Stimulated activated CD4-positive, alpha-beta T cell treated with anti-CD3 and anti-CD28 coated beads, Interleukin-1b, Interleukin-23, amount 100 ng/mL, for 1 hour (primary cell): ENCODE data around the gene PTBP2.
"Not testable (repeated sequence)": the region's sequence is repeated elsewhere in the genome, so short reads cannot be mapped to it uniquely, and the experiment has no call there.

Experiments used
- DNase-seq, 2 donors: peaks; one replicate each; pipeline ENCODE4 v3.0.0-alpha.2; 2020; ENCODE audit warnings: low read depth in 2 of 2

PTBP2 gene

GRCh38 chr1:96730574-96731298 lies 9.2 kb downstream of the PTBP2 start:
- DNase-seq: no peak

GRCh38 chr1:96741335-96741734 lies 19.8 kb downstream of the PTBP2 start:
- DNase-seq: no peak

GRCh38 chr1:96746440-96747420 lies 25.1 kb downstream of the PTBP2 start:
- no peak for DNase-seq

GRCh38 chr1:96747565-96747964 lies 26.0 kb downstream of the PTBP2 start:
- no peak for DNase-seq

GRCh38 chr1:96748078-96748477 lies 26.5 kb downstream of the PTBP2 start:
- no peak for DNase-seq

- DNase-seq: no peak
Measured at GRCh38 chr1:96749618-96750017, 28.0 kb downstream of the PTBP2 start.

GRCh38 chr1:96752394-96752793 lies 30.8 kb downstream of the PTBP2 start:
- no peak for DNase-seq

GRCh38 chr1:96756789-96757188 lies 35.2 kb downstream of the PTBP2 start:
- DNase-seq: no peak

- not testable (repeated sequence) for DNase-seq
Measured at GRCh38 chr1:96762586-96762985, 41.0 kb downstream of the PTBP2 start.

GRCh38 chr1:96763514-96763913 lies 41.9 kb downstream of the PTBP2 start:
- DNase-seq: no peak

- DNase-seq: no peak
Measured at GRCh38 chr1:96764469-96764868, 42.9 kb downstream of the PTBP2 start.

GRCh38 chr1:96771847-96772246 lies 50.3 kb downstream of the PTBP2 start:
- no peak for DNase-seq

GRCh38 chr1:96772349-96772748 lies 50.8 kb downstream of the PTBP2 start:
- DNase-seq: no peak

GRCh38 chr1:96772972-96773371 lies 51.4 kb downstream of the PTBP2 start:
- no peak for DNase-seq

- no peak for DNase-seq
Measured at GRCh38 chr1:96782206-96782605, 60.6 kb downstream of the PTBP2 start.

- DNase-seq: no peak
Measured at GRCh38 chr1:96782856-96783255, 61.3 kb downstream of the PTBP2 start.

GRCh38 chr1:96790599-96790998 lies 69.0 kb downstream of the PTBP2 start:
- DNase-seq: no peak

GRCh38 chr1:96792220-96792619 lies 70.6 kb downstream of the PTBP2 start:
- no peak for DNase-seq

GRCh38 chr1:96801696-96802095 lies 80.1 kb downstream of the PTBP2 start:
- DNase-seq: not testable (repeated sequence)

- DNase-seq: no peak
Measured at GRCh38 chr1:96804648-96805047, 83.1 kb downstream of the PTBP2 start.

- DNase-seq: no peak
Measured at GRCh38 chr1:96808191-96808590, 86.6 kb downstream of the PTBP2 start.

GRCh38 chr1:96815914-96816313 lies 94.3 kb downstream of the PTBP2 start:
- no peak for DNase-seq

GRCh38 chr1:96820107-96820506 lies 98.5 kb downstream of the PTBP2 start:
- no peak for DNase-seq
